Natural killer cell (primary cell): Measurements from ENCODE around the gene GIMD1. TPM values are rescaled to one million over a fixed set of nuclear protein-coding genes. Genes with fewer than 3 reads are reported as not detected.

Experiments used
- ATAC-seq, 3 donors: fragments of 150-1000 bp in 2 of 3; fragments of 200-7000 bp in 1 of 3; cut with Tn5 transposase; 1 replicate in 1 of 3; 2 replicates in 2 of 3; pipeline ENCODE4 v1.10.0; 2021; ENCODE audit warnings: mild to moderate bottlenecking in 2 of 3, moderate library complexity in 2 of 3
- DNase-seq, 2 donors: peaks; one replicate each; pipeline versions ENCODE4 v3.0.0 to v3.0.0-alpha.2; 2013 to 2021; ENCODE audit warnings: mixed read lengths in 1 of 2
- H3K27ac ChIP-seq: one replicate; pipeline ENCODE4 v1.5.1; 2013; ENCODE audit warnings: mild to moderate bottlenecking, low read length
- H3K27me3 ChIP-seq: one replicate; pipeline ENCODE4 v1.6.1; 2013; ENCODE audit warnings: low read length; ENCODE audit not compliant: control insufficient read depth, insufficient read depth
- H3K36me3 ChIP-seq: one replicate; pipeline ENCODE4 v1.6.1; 2013; ENCODE audit warnings: low read length; ENCODE audit not compliant: control insufficient read depth, insufficient read depth
- H3K4me1 ChIP-seq: one replicate; pipeline ENCODE4 v1.6.1; 2013; ENCODE audit warnings: low read length; ENCODE audit not compliant: control insufficient read depth, insufficient read depth
- H3K4me3 ChIP-seq: one replicate; pipeline ENCODE4 v1.5.1; 2013; ENCODE audit warnings: low read length
- H3K9me3 ChIP-seq: one replicate; pipeline ENCODE4 v1.6.1; 2013; ENCODE audit warnings: low read length; ENCODE audit not compliant: control insufficient read depth, insufficient read depth
- H3K27ac Mint-ChIP-seq, 2 donors: one replicate each; pipeline ENCODE4 v1.8.0; 2022; ENCODE audit warnings: mild to moderate bottlenecking in 2 of 2, mixed read lengths in 2 of 2, moderate library complexity in 1 of 2
- H3K27me3 Mint-ChIP-seq, 2 donors: one replicate each; pipeline ENCODE4 v1.8.0; 2022; ENCODE audit warnings: low read depth in 2 of 2, mixed read lengths in 2 of 2
- H3K36me3 Mint-ChIP-seq: one replicate; pipeline ENCODE4 v1.8.0; 2022; ENCODE audit warnings: mixed read lengths
- H3K4me1 Mint-ChIP-seq, 2 donors: one replicate each; pipeline ENCODE4 v1.8.0; 2022; ENCODE audit warnings: mixed read lengths in 2 of 2
- H3K4me3 Mint-ChIP-seq: one replicate; pipeline ENCODE4 v1.8.0; 2022; ENCODE audit warnings: mild to moderate bottlenecking, moderate library complexity, mixed read lengths
- H3K9me3 Mint-ChIP-seq, 2 donors: one replicate each; pipeline ENCODE4 v1.8.0; 2022; ENCODE audit warnings: mixed read lengths in 2 of 2
- WGBS: methylation state at CpG from one replicate; pipeline ENCODE4 v1.1.7; 2013; ENCODE audit warnings: missing lambda C conversion rate; ENCODE audit not compliant: insufficient coverage; 5-methylcytosine and 5-hydroxymethylcytosine counted together
- intact Hi-C: fragments of 100-400 bp; cut with micrococcal nuclease; formaldehyde crosslinking; loops from one replicate; pipeline ENCODE4 v1.14.2; 2022
- total RNA-seq, 4 donors: library from RNA; stranded (reverse); fragments of 120-200 nt in 1 of 4; gene quantifications; one replicate each; pipeline versions ENCODE4 v1.2.3 to v1.2.4, GENCODE V29; 2013 to 2022
- TF ChIP-seq, protein P1 (sequence below): fragments of 200-600 bp; IDR thresholded peaks from one replicate; pipeline ENCODE4 v1.8.0; 2022; ENCODE audit warnings: antibody characterized with exemption

The GIMD1 gene
- total RNA-seq, 3 donors from 2014 or later (not counting 1 experiment from before 2014, with no cell fraction given), result not detected

DNA sequence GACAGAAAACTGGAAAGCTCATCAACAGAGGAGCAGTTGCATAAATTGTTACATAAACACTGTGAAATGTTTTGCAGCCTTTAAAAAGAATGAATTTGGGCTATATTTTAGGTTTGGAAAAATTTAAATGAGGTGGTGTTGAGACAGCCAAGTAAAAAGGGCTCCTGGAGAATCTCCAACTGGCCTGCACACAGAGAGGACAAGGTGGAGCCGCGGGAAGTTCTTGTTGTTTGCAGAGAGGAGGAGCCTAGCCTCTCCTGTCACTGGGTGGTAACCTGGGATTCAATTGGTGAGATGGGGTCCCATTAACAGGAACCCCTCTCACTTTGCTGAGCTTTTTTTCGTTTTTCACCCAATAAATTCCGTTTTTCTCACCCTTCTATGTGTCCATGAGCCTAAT lies 13.4 kb downstream of the GIMD1 start:
- Histone ChIP-seq H3K9me3 (no peaks in the 10 kb centered on the region), H3K4me1 (no peaks in the 10 kb centered on the region), H3K36me3 (no peaks in the 10 kb centered on the region), H3K27ac (no peak overlapping the region), H3K4me3 (no peak overlapping the region), H3K27me3 (no peaks in the 10 kb centered on the region)
- peaks cover 0 to 6% of the 10 kb centered on the region in 2 donors for H3K27me3 Mint-ChIP-seq
- TF ChIP-seq, protein P1, sequence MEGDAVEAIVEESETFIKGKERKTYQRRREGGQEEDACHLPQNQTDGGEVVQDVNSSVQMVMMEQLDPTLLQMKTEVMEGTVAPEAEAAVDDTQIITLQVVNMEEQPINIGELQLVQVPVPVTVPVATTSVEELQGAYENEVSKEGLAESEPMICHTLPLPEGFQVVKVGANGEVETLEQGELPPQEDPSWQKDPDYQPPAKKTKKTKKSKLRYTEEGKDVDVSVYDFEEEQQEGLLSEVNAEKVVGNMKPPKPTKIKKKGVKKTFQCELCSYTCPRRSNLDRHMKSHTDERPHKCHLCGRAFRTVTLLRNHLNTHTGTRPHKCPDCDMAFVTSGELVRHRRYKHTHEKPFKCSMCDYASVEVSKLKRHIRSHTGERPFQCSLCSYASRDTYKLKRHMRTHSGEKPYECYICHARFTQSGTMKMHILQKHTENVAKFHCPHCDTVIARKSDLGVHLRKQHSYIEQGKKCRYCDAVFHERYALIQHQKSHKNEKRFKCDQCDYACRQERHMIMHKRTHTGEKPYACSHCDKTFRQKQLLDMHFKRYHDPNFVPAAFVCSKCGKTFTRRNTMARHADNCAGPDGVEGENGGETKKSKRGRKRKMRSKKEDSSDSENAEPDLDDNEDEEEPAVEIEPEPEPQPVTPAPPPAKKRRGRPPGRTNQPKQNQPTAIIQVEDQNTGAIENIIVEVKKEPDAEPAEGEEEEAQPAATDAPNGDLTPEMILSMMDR, result no peak
- H3K36me3 Mint-ChIP-seq, result no peaks in the 10 kb centered on the region
- intact Hi-C loops, result no loop called here
- no peak overlapping the region for H3K27ac Mint-ChIP-seq
- no peaks in the 10 kb centered on the region for H3K4me1 Mint-ChIP-seq
- no peak overlapping the region for H3K4me3 Mint-ChIP-seq
- DNase-seq (no peak), ATAC-seq (no peak)
- no peaks in the 10 kb centered on the region for H3K9me3 Mint-ChIP-seq
- 93% methylated on average over 4 of the region's 4 CpGs for WGBS

DNA sequence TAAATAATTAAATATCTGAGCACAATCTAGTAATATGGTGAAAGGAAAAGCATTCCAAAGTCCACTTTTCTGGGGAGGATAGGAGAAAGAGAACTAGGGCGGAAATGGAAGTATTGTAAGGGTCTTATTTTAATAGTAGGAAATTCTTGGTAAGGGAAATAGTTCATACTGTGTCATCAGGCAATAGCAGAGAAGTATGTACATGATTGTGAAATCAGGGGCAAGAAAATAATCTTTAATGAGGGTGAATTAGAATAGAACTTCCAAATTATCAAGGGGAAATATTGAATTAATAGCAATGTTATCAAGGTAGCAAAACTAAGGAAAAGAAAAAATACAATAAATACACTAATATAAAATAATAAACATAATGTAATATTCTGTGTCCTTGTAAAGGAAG lies 14.8 kb downstream of the GIMD1 start:
- DNase-seq (no peak), ATAC-seq (no peak)
- no peak overlapping the region for H3K27ac ChIP-seq
- TF ChIP-seq, protein P1, result no peak
- H3K36me3 ChIP-seq, result peaks cover 8% of the 10 kb centered on the region
- no peaks in the 10 kb centered on the region for H3K27me3 ChIP-seq
- intact Hi-C loops, result no loop called here
- no peaks in the 10 kb centered on the region for H3K4me1 Mint-ChIP-seq
- no peaks in the 10 kb centered on the region for H3K9me3 ChIP-seq
- H3K27me3 Mint-ChIP-seq, result no peaks in the 10 kb centered on the region
- H3K4me3 Mint-ChIP-seq, result no peak overlapping the region
- no peaks in the 10 kb centered on the region for H3K4me1 ChIP-seq
- no peaks in the 10 kb centered on the region for H3K36me3 Mint-ChIP-seq
- no peak overlapping the region for H3K4me3 ChIP-seq
- 96% methylated on average over 1 of the region's 1 CpG for WGBS
- H3K27ac Mint-ChIP-seq, result no peak overlapping the region
- H3K9me3 Mint-ChIP-seq, result no peaks in the 10 kb centered on the region

DNA sequence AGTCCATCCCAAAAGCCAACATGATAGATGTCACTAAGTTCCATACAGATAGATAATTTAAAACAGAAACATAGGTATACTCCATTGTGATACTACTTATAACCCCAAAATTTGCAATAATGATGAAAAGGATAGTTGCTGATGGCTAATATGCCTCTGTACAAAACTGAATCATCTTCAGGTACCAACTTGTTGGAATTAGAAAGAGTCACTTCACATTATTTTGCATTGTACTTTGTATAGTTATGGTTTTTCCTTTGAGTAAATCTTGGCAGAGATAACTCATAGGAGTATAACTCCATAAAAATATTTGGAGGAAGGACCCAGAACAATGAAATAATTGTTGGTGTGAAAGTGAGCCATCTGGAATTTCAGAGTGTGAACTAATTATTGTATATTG lies 17.6 kb downstream of the GIMD1 start:
- H3K4me3 Mint-ChIP-seq, result no peak overlapping the region
- no peak overlapping the region for H3K27ac Mint-ChIP-seq
- TF ChIP-seq, protein P1, result no peak
- no peaks in the 10 kb centered on the region for H3K36me3 Mint-ChIP-seq
- H3K9me3 Mint-ChIP-seq, result no peaks in the 10 kb centered on the region
- no peaks in the 10 kb centered on the region for H3K4me1 Mint-ChIP-seq
- H3K4me3 ChIP-seq, result no peak overlapping the region
- H3K4me1 ChIP-seq, result no peaks in the 10 kb centered on the region
- no peaks in the 10 kb centered on the region for H3K27me3 Mint-ChIP-seq
- no peak for ATAC-seq
- no peak overlapping the region for H3K27ac ChIP-seq
- no peaks in the 10 kb centered on the region for H3K9me3 ChIP-seq
- peaks cover 27% of the 10 kb centered on the region for H3K36me3 ChIP-seq
- intact Hi-C loops, result no loop called here
- DNase-seq, result no peak
- H3K27me3 ChIP-seq, result no peaks in the 10 kb centered on the region

DNA sequence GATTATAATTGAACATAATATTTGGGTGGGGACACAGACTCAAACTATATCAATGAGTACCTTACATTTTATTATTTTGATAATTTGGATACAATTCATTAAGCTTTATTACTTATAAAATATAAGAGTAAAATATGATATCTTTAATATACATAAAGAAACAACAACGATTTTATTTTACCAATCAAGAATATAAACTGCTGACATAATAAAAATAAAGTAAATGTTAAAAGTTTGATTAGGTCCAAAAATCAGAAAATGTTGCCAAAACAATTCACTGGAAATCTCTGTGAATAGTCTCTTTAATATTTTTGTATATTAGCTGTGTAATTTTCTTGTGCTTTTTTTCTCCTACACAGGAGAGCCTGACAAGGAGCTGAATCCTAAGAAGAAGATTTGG lies 21.4 kb downstream of the GIMD1 start:
- WGBS, result no CpG with 5 or more reads among the region's 1 CpG
- H3K36me3 ChIP-seq, result peaks cover 34% of the 10 kb centered on the region
- no peaks in the 10 kb centered on the region for H3K9me3 ChIP-seq
- H3K27ac ChIP-seq, result no peak overlapping the region
- Mint-ChIP-seq H3K27me3 (no peaks in the 10 kb centered on the region), H3K36me3 (no peaks in the 10 kb centered on the region), H3K27ac (no peak overlapping the region), H3K4me1 (peaks cover 23 to 24% of the 10 kb centered on the region in 2 donors), H3K4me3 (no peak overlapping the region), H3K9me3 (no peaks in the 10 kb centered on the region)
- TF ChIP-seq, protein P1, result no peak
- intact Hi-C loops, result no loop called here
- DNase-seq (no peak), ATAC-seq (no peak)
- H3K27me3 ChIP-seq, result no peaks in the 10 kb centered on the region
- no peak overlapping the region for H3K4me3 ChIP-seq
- H3K4me1 ChIP-seq, result no peaks in the 10 kb centered on the region
